Measurements from ENCODE around the gene FBLN1.

DNA sequence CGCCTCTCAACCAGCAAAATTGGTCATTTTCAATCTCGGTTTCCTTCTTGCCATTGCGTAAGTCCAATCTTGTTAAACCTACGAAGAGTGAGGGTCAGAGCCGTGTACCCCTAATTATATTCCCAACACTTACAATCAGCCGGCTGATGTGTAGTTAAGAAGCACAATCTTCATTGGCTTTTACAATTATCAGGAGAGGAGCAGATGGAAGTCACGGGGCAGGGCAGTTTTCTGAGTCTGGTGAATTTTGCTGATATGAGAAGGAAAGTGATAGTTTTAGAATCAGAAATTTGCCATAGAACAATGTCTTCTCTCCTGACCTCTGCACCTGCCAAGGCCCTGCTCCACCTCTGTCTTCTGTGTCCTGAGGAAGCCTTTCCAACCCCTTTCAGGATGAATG, 134.0 kb downstream of the FBLN1 start:
- no peak for TF ChIP-seq CTCF (conservative IDR thresholded peaks at IDR 0.05; ENCODE audit: low read length)
- no peak for TF ChIP-seq EZH2phosphoT487 (IDR thresholded peaks at IDR 0.05; ENCODE audit: borderline replicate concordance)
